Measurements from ENCODE around the gene TOR1B.

TOR1B gene

DNA sequence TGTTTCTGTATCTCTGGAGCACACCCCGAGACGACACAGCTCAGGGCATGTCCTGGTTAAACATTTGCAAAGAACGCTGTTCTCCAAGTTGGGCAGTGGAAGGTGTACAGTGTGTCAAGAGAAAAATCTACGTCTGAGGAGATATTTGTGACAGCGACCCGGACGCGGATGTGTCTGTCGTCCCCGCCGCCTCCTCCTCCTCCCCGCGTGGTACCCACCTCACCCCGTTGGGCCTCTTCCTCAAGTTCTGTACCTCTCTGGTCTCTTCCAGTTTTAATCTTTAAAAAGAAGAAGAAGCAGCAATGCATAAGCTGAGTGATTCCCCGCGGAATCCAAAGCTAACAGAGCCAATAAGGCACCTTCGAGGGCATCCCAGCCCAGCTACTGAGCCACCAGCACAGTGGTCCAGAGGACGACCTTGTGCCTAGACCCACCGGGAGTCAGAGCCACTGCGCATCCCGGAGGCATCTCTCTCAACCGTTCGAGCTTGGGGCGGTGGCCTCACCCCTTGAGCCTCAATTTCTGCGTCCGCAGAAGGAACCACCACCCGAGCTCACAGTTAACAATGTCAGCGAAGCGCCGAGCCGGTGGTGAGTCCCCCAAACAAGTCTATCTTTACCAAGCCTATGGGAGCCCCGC lies 31.6 kb downstream of the TOR1B start:
- DNase-seq (ENCODE audit: low read depth): no peak
- TF ChIP-seq, protein P1, sequence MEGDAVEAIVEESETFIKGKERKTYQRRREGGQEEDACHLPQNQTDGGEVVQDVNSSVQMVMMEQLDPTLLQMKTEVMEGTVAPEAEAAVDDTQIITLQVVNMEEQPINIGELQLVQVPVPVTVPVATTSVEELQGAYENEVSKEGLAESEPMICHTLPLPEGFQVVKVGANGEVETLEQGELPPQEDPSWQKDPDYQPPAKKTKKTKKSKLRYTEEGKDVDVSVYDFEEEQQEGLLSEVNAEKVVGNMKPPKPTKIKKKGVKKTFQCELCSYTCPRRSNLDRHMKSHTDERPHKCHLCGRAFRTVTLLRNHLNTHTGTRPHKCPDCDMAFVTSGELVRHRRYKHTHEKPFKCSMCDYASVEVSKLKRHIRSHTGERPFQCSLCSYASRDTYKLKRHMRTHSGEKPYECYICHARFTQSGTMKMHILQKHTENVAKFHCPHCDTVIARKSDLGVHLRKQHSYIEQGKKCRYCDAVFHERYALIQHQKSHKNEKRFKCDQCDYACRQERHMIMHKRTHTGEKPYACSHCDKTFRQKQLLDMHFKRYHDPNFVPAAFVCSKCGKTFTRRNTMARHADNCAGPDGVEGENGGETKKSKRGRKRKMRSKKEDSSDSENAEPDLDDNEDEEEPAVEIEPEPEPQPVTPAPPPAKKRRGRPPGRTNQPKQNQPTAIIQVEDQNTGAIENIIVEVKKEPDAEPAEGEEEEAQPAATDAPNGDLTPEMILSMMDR (IDR thresholded peaks at IDR 0.05; ENCODE audit: control insufficient read depth, extremely low read depth, insufficient read depth): no peak
- H3K4me3 ChIP-seq (ENCODE audit: low read depth, low read length): peak overlapping the region; percentile 79

DNA sequence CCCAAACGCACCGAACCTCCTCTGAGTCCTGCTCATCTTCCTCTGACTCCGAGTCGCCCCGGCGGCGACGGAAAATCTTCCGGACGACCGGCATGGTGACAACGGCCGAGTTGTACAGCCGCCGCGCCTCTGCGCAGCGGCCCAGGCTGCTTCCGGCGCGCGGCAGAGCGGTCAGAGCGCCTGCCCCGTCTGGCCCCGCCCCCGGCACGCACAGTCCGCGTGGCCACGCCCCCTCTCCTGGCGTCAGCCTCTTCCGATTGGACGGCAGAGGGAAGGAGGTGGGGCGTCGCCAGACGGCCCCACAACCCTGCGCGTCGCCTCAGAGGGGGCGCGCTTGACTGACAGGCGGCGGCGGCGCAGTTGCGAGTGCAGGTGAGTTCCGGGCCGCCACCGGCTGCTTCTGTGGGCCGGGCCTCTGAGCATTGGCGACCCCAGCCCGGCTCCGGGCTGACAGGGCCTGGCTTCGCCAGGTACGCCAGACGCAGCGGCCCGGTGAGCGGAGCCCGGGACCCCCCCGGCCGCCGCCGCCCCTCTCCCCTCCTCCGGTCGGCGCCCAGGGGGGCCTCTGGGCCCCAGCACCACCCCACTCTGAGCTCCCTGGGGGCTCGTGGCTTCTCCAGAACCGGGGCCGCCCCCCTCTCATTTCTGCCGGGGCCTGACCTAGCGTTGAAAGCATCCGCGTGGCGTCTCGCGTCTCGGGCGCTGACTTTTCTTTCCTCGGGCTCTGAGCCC lies 32.3 kb downstream of the TOR1B start, which contains the start of the genes C9orf78 and USP20:
TSS of gene C9orf78 (minus strand) at position 148 of the 732 bp plus-strand sequence. CDS start at position 94, 54 bp downstream.
TSS of gene USP20 (plus strand) at position 331 of the 732 bp plus-strand sequence. CDS start 17,098 bp downstream, outside the sequence.
- DNase-seq (ENCODE audit: low read depth): peak; percentile 70
- peak within 1 kb of the TSS; percentile 79 for H3K4me3 ChIP-seq (ENCODE audit: low read depth, low read length)
- TF ChIP-seq, protein P1 (IDR thresholded peaks at IDR 0.05; ENCODE audit: control insufficient read depth, extremely low read depth, insufficient read depth): no peak

DNA sequence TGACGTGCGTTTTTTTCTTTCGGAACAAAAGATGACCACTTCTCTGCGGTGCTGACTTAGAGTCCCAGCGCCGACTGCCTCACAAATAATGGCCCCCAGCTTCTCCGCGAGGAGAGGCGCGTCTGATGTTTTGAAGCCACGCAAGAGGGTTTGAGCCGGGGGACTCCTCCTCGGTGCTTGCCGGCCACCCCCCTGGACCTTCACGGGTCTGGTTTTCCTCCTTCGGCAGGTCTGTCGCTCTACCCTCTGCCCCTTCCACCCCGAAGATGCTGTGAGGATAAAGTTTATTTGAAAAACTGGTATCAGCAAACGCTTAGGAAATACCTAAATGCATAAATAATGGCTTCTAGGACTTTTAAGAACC lies 32.9 kb downstream of the TOR1B start:
- peak overlapping the region; percentile 79 for H3K4me3 ChIP-seq (ENCODE audit: low read depth, low read length)
- TF ChIP-seq, protein P1 (IDR thresholded peaks at IDR 0.05; ENCODE audit: control insufficient read depth, extremely low read depth, insufficient read depth): no peak
- no peak for DNase-seq (ENCODE audit: low read depth)

DNA sequence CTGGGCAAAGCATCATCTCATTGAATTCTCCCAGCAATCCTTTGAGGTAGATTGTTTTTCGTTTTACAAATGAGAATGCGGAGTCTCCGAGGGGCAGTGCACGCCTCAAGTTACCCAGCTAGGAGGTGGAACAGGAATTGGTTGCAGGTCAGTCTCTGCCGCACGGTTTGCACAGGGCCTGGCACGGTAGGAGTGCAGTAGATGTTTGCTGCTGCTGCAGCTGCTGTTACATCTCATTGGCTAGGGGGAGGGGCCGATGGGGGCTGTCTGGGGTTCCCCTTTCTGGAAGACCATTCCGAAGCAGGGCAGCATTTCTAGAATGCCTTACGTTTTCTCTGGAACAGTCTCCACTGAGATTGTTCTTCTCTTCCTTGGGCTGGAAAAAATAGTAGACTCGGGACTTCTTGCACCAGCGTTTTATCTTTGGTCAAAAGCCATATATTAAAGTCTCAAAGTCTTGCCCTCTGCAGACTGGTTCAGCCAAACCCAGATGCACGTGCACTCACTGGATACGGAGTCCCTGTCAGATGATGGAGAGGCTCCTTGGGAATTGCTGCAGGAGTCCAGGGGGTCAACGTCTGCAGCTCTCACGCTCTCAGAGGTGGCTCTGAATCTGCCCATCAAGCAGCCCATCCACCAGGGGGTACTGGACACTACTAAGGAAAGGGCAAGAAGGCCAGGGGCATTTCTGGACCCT lies 33.5 kb downstream of the TOR1B start:
- TF ChIP-seq, protein P1 (IDR thresholded peaks at IDR 0.05; ENCODE audit: control insufficient read depth, extremely low read depth, insufficient read depth): no peak
- peak overlapping the region; percentile 79 for H3K4me3 ChIP-seq (ENCODE audit: low read depth, low read length)
- no peak for DNase-seq (ENCODE audit: low read depth)

DNA sequence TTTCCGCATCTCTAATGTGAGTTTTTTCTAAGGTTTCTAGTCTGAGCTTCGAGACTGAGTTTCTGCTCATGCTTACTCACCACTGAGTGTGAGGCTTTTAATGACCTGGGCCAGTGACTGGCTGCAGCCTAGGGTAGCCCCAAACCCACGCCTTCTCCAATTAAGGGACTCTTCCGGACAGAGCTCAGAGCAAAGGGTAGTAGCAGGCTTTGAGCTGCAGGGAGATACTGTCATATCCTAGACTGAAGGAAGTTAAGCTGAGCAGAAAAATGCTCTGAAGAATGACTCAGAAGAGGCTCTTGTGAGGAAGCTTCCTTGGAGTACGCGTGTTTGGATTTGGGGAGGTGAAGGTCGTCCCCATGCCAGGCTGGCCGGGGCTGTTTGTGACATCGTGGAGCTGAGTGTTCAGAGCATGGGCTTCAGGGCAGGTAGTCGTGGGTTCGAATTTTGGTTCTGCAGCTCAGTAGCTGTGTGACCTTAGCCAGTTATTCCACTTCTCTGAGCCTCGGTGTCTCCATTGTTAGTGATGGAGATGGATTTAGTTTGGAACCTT lies 35.8 kb downstream of the TOR1B start:
- TF ChIP-seq, protein P1 (IDR thresholded peaks at IDR 0.05; ENCODE audit: control insufficient read depth, extremely low read depth, insufficient read depth): no peak
- no peak overlapping the region for H3K4me3 ChIP-seq (ENCODE audit: low read depth, low read length)

DNA sequence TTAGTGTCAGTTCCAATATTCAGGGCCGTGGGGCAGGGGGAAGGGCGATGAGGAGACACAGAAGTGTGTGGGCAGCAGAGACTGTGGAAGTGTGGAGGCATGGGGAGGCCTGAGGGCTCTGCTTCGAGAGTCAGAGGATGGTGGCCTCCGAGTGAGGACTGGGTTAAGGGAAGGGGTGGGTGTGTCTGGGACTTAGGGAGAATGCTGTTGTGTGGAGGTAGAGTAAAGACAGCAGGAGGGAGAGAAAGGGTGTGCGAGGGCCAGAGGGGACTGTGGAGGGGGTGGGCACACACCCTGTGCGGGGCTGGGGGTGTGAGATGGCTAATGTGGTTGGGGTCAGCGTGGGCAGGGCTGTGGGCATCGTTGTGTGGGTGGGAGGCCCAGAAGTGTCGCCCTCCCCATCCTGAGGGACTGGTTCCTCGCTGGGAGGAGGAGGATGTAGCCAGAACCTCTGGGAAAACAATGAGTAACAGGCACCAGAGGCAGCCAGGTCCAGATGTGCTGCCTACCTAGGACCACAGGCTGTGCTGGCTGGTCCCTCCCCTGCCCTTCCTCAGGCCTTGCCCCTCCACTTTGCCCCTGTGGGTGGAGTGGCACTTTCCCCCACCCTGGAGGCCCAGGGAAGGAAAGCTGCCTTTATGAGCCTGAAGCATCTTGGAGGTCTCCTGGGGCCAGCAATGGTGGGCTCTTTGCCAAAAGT lies 36.5 kb downstream of the TOR1B start:
- TF ChIP-seq, protein P1 (IDR thresholded peaks at IDR 0.05; ENCODE audit: control insufficient read depth, extremely low read depth, insufficient read depth): no peak
- H3K4me3 ChIP-seq (ENCODE audit: low read depth, low read length): no peak overlapping the region
- no peak for DNase-seq (ENCODE audit: low read depth)

More for the DNA sequence above, 35.8 kb downstream of the TOR1B start:
- DNase-seq (ENCODE audit: low read depth): no peak

Measured in LNCaP clone FGC (cell line).